ENCODE measurements around the gene PDZRN3. TPM values are rescaled to one million over a fixed set of nuclear protein-coding genes. Genes with fewer than 3 reads are reported as not detected.

The PDZRN3 gene
- total and polyA plus RNA-seq, 2 experiments from 2014 or later = 42.9 to 60.5 TPM

- Histone ChIP-seq H3K79me2 (peaks cover 90% of the 10 kb centered on the region), H4K20me1 (ENCODE audit: insufficient read depth, poor library complexity, severe bottlenecking) (peaks cover 27% of the 10 kb centered on the region), H3K4me2 (no peak overlapping the region), H3K9me3 (ENCODE audit: low read depth) (no peaks in the 10 kb centered on the region), H3K36me3 (replicated peaks; ENCODE audit: insufficient read depth, low read depth) (no peaks in the 10 kb centered on the region), H3K27me3 (no peaks in the 10 kb centered on the region), H3K4me1 (ENCODE audit: insufficient read depth) (peaks cover 10% of the 10 kb centered on the region), H2AFZ (no peak overlapping the region), H3K4me3 (no peak overlapping the region), H3K27ac (no peak overlapping the region), H3K9me2 (replicated peaks; ENCODE audit: insufficient read depth) (no peaks in the 10 kb centered on the region)
- 86% methylated on average over 2 of the region's 2 CpGs for WGBS (ENCODE audit: low lambda C conversion rate, missing lambda C conversion rate)
- TF ChIP-seq EZH2 (IDR thresholded peaks at IDR 0.05; ENCODE audit: borderline replicate concordance) = no peak
- TF ChIP-seq, protein P1, sequence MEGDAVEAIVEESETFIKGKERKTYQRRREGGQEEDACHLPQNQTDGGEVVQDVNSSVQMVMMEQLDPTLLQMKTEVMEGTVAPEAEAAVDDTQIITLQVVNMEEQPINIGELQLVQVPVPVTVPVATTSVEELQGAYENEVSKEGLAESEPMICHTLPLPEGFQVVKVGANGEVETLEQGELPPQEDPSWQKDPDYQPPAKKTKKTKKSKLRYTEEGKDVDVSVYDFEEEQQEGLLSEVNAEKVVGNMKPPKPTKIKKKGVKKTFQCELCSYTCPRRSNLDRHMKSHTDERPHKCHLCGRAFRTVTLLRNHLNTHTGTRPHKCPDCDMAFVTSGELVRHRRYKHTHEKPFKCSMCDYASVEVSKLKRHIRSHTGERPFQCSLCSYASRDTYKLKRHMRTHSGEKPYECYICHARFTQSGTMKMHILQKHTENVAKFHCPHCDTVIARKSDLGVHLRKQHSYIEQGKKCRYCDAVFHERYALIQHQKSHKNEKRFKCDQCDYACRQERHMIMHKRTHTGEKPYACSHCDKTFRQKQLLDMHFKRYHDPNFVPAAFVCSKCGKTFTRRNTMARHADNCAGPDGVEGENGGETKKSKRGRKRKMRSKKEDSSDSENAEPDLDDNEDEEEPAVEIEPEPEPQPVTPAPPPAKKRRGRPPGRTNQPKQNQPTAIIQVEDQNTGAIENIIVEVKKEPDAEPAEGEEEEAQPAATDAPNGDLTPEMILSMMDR (IDR thresholded peaks at IDR 0.05; ENCODE audit: poor library complexity) = no peak
- no peak for TF ChIP-seq EZH2phosphoT487 (IDR thresholded peaks at IDR 0.05; ENCODE audit: low read depth, severe bottlenecking, unreplicated experiment)
- no peak for DNase-seq (ENCODE audit: low spot score)
Measured at GRCh38 chr3:73475717-73476116, 149.0 kb downstream of the PDZRN3 start.

GRCh38 chr3:73475175-73475574, 149.6 kb downstream of the PDZRN3 start:
- TF ChIP-seq EZH2 (IDR thresholded peaks at IDR 0.05; ENCODE audit: borderline replicate concordance) (no peak), EZH2phosphoT487 (IDR thresholded peaks at IDR 0.05; ENCODE audit: low read depth, severe bottlenecking, unreplicated experiment) (no peak)
- TF ChIP-seq, protein P1 (IDR thresholded peaks at IDR 0.05; ENCODE audit: poor library complexity) = no peak
- WGBS (ENCODE audit: low lambda C conversion rate, missing lambda C conversion rate) = 97% methylated on average over 4 of the region's 4 CpGs
- Histone ChIP-seq H3K79me2 (peaks cover 90% of the 10 kb centered on the region), H3K4me3 (no peak overlapping the region), H3K36me3 (replicated peaks; ENCODE audit: insufficient read depth, low read depth) (no peaks in the 10 kb centered on the region), H2AFZ (no peak overlapping the region), H3K9me3 (ENCODE audit: low read depth) (no peaks in the 10 kb centered on the region), H3K4me2 (no peak overlapping the region), H3K9me2 (replicated peaks; ENCODE audit: insufficient read depth) (no peaks in the 10 kb centered on the region), H3K4me1 (ENCODE audit: insufficient read depth) (peaks cover 10% of the 10 kb centered on the region), H3K27me3 (no peaks in the 10 kb centered on the region), H3K27ac (no peak overlapping the region), H4K20me1 (ENCODE audit: insufficient read depth, poor library complexity, severe bottlenecking) (peaks cover 25% of the 10 kb centered on the region)
- no peak for DNase-seq (ENCODE audit: low spot score)

DNA sequence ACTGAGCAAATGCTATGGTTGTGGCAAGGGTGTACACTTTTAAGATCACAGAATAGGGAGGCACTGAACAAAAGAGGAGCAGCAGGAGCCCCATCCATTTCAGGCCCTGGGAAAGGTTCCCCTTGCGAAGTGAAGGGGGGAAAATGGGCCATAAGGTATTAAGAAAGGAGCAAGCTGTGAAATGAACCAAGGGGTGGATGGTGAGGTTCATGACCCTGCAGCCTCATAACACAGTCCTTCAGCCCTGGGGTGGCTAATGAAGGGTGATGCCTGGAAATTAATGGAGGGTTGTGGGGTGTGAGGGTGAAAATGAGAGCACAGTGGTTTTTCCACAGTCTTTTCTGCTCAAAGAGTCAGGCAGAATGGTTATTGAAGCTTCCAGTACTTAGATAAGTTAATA, 150.1 kb downstream of the PDZRN3 start:
- no peak overlapping the region for H3K4me2 ChIP-seq
- H3K27ac ChIP-seq = no peak overlapping the region
- H3K36me3 ChIP-seq (replicated peaks; ENCODE audit: insufficient read depth, low read depth) = no peaks in the 10 kb centered on the region
- peaks cover 28% of the 10 kb centered on the region for H4K20me1 ChIP-seq (ENCODE audit: insufficient read depth, poor library complexity, severe bottlenecking)
- WGBS (ENCODE audit: low lambda C conversion rate, missing lambda C conversion rate) = 88% methylated on average over 1 of the region's 1 CpG
- no peak for DNase-seq (ENCODE audit: low spot score)
- no peaks in the 10 kb centered on the region for H3K9me2 ChIP-seq (replicated peaks; ENCODE audit: insufficient read depth)
- H3K4me3 ChIP-seq = no peak overlapping the region
- H3K9me3 ChIP-seq (ENCODE audit: low read depth) = no peaks in the 10 kb centered on the region
- H3K4me1 ChIP-seq (ENCODE audit: insufficient read depth) = peaks cover 10% of the 10 kb centered on the region
- peaks cover 90% of the 10 kb centered on the region for H3K79me2 ChIP-seq
- H2AFZ ChIP-seq = no peak overlapping the region
- H3K27me3 ChIP-seq = no peaks in the 10 kb centered on the region
- TF ChIP-seq EZH2 (IDR thresholded peaks at IDR 0.05; ENCODE audit: borderline replicate concordance) = no peak
- TF ChIP-seq, protein P1 (IDR thresholded peaks at IDR 0.05; ENCODE audit: poor library complexity) = no peak
- TF ChIP-seq EZH2phosphoT487 (IDR thresholded peaks at IDR 0.05; ENCODE audit: low read depth, severe bottlenecking, unreplicated experiment) = no peak
